Mesothelial cell of epicardium (in vitro differentiated cells): ENCODE data around the gene FBN1. TPM values are rescaled to one million over a fixed set of nuclear protein-coding genes. Genes with fewer than 3 reads are reported as not detected.

Experiments used
- DNase-seq, 2 experiments: peaks; one replicate each; pipeline ENCODE4 v3.0.0; 2021; ENCODE audit warnings: low spot score in 2 of 2; ENCODE audit not compliant: unreplicated experiment in 2 of 2
- H3K27ac Mint-ChIP-seq: 2 replicates; pipeline ENCODE4 v1.8.0; 2021; ENCODE audit warnings: mixed read lengths
- H3K27me3 Mint-ChIP-seq: 2 replicates; pipeline ENCODE4 v1.8.0; 2021; ENCODE audit warnings: low read depth, mixed read lengths
- H3K36me3 Mint-ChIP-seq: 2 replicates; pipeline ENCODE4 v1.8.0; 2021; ENCODE audit warnings: mixed read lengths
- H3K4me1 Mint-ChIP-seq: 2 replicates; pipeline ENCODE4 v1.8.0; 2021; ENCODE audit warnings: mixed read lengths
- H3K4me3 Mint-ChIP-seq: 2 replicates; pipeline ENCODE4 v1.8.0; 2021; ENCODE audit warnings: mild to moderate bottlenecking, moderate library complexity, mixed read lengths
- H3K9me3 Mint-ChIP-seq: 2 replicates; pipeline ENCODE4 v1.8.0; 2021; ENCODE audit warnings: mixed read lengths
- total RNA-seq: library from RNA; stranded (reverse); gene quantifications from 3 replicates; pipeline ENCODE4 v1.2.1, GENCODE V29; 2021
- TF ChIP-seq, protein P1 (sequence below): fragments of 200-600 bp; sonication (generic); IDR thresholded peaks from one replicate; pipeline ENCODE4 v1.5.0; 2021; ENCODE audit warnings: antibody characterized with exemption; ENCODE audit not compliant: unreplicated experiment

FBN1 gene
- total RNA-seq, 1 donor from 2014 or later = 67.9 TPM

DNA sequence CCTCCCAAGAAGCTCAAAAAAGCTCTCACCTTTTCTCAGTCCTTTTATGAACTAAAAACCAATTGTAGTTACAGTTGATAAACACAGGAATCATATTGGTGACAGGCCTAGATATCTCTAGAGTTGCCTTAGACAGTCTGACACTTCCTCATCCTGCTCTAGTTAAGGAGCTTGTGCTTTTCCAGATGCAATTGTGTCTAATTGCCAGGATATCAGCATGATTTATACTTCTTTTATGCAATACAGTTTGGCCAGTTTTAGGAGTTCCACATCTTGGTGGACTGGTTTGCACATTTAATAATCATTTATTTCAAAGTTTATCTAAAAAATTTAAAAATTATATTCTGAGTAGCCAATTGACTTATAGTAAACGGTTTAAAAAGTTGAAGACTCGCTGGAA lies 218.6 kb downstream of the FBN1 start:
- Mint-ChIP-seq H3K27ac (no peak overlapping the region), H3K4me3 (no peak overlapping the region), H3K36me3 (peaks cover 28% of the 10 kb centered on the region), H3K4me1 (peaks cover 17% of the 10 kb centered on the region), H3K27me3 (no peaks in the 10 kb centered on the region), H3K9me3 (peaks cover 5% of the 10 kb centered on the region)
- TF ChIP-seq, protein P1, sequence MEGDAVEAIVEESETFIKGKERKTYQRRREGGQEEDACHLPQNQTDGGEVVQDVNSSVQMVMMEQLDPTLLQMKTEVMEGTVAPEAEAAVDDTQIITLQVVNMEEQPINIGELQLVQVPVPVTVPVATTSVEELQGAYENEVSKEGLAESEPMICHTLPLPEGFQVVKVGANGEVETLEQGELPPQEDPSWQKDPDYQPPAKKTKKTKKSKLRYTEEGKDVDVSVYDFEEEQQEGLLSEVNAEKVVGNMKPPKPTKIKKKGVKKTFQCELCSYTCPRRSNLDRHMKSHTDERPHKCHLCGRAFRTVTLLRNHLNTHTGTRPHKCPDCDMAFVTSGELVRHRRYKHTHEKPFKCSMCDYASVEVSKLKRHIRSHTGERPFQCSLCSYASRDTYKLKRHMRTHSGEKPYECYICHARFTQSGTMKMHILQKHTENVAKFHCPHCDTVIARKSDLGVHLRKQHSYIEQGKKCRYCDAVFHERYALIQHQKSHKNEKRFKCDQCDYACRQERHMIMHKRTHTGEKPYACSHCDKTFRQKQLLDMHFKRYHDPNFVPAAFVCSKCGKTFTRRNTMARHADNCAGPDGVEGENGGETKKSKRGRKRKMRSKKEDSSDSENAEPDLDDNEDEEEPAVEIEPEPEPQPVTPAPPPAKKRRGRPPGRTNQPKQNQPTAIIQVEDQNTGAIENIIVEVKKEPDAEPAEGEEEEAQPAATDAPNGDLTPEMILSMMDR = no peak
- no peak for DNase-seq

DNA sequence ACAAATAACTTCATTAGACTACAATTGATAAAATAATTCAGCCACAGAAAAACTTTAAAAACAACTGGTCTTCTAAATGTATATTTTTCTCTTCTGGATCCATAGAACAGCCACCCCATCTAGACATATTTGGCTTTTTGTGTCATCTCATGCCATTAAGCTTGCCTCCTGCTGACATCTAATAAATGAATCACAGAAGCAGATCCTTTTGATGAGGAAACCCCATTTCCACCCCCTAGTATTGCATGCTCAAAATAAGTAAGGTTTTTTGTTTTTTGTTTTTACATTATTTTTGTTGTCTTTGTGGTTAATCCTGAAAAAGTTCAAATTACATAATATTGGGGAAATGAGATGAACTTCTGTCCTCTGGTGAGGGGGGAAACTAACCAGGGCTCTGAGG lies 219.5 kb downstream of the FBN1 start:
- peaks cover 18% of the 10 kb centered on the region for H3K4me1 Mint-ChIP-seq
- DNase-seq = no peak
- H3K4me3 Mint-ChIP-seq = no peak overlapping the region
- H3K27me3 Mint-ChIP-seq = no peaks in the 10 kb centered on the region
- TF ChIP-seq, protein P1 = no peak
- H3K9me3 Mint-ChIP-seq = peaks cover 5% of the 10 kb centered on the region
- no peak overlapping the region for H3K27ac Mint-ChIP-seq
- H3K36me3 Mint-ChIP-seq = peaks cover 30% of the 10 kb centered on the region

DNA sequence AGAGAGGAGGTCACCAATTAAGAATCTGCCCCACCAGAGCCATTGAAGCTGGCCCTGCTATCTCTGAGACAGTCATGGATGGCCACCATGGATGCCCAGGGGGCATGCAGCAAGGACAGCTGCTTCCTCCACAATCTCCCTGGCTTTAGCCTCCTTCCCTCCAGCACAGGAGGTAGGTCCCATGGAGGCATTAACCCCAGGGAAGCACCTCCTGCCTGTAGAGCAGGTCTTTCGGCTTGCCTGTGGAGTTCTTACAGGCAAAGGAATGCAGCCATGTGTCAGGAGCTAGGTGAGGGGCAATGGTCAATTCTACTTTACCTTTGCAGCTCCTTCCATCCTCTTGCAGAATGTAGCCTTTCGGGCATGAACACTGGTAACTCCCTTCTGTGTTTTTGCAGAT lies 220.5 kb downstream of the FBN1 start:
- Mint-ChIP-seq H3K4me3 (no peak overlapping the region), H3K36me3 (peaks cover 29% of the 10 kb centered on the region), H3K27ac (no peak overlapping the region), H3K9me3 (peaks cover 5% of the 10 kb centered on the region), H3K27me3 (no peaks in the 10 kb centered on the region), H3K4me1 (peaks cover 18% of the 10 kb centered on the region)
- DNase-seq = no peak
- TF ChIP-seq, protein P1 = no peak

DNA sequence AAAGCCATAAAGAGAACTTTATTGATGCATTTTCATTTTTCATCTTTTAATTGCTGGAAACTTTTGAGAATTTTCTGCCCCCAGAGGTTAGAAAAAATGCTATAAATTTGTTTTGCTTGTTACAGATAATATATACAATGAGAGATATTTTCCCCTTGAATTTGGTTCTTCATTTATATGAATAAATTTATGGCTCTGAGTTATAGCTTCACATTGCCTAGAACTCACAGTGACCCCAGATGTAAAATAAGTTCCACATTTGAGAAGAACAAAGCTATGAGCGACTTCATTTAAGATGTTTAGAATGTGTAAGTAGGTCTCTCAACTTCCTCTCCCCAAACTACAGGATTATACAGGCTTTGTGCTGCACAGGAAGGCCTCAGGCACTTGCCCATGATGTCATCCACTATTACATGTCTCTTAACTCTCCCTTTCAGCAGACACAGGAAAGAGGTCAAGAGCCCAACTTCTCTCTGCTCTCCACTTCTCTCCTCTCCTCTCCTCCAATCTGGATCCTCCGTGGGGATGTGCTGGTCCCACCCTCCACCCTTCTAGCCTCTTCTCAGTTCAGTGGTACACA lies 221.5 kb downstream of the FBN1 start:
- TF ChIP-seq, protein P1 = no peak
- peak overlapping the region; percentile 60 for H3K27ac Mint-ChIP-seq
- no peak for DNase-seq
- peaks cover 5% of the 10 kb centered on the region for H3K9me3 Mint-ChIP-seq
- H3K4me1 Mint-ChIP-seq = peaks cover 18% of the 10 kb centered on the region
- H3K36me3 Mint-ChIP-seq = peaks cover 29% of the 10 kb centered on the region
- H3K27me3 Mint-ChIP-seq = no peaks in the 10 kb centered on the region
- no peak overlapping the region for H3K4me3 Mint-ChIP-seq

DNA sequence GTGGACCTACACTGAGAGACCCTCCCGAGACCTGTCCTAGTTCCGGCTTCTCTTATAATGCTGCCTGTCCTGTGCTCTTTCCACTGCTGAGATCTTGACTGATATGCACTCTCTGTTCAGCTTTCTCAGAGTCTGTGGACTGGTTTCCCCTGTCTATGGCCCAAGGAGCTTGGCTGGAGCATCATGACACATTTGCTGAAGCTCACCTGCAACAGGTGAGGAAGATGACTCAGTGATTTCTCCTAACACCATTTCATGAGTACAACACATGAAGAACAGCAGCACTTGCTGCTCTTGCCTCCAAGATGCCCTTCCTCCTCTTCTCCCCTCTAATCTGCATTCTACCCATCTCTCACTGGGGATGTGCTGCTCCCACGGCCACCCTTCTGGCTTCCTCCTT lies 222.2 kb downstream of the FBN1 start:
- H3K4me3 Mint-ChIP-seq = no peak overlapping the region
- no peak for DNase-seq
- peaks cover 5% of the 10 kb centered on the region for H3K9me3 Mint-ChIP-seq
- TF ChIP-seq, protein P1 = no peak
- H3K27me3 Mint-ChIP-seq = no peaks in the 10 kb centered on the region
- no peak overlapping the region for H3K27ac Mint-ChIP-seq
- H3K36me3 Mint-ChIP-seq = peaks cover 29% of the 10 kb centered on the region
- peaks cover 18% of the 10 kb centered on the region for H3K4me1 Mint-ChIP-seq

DNA sequence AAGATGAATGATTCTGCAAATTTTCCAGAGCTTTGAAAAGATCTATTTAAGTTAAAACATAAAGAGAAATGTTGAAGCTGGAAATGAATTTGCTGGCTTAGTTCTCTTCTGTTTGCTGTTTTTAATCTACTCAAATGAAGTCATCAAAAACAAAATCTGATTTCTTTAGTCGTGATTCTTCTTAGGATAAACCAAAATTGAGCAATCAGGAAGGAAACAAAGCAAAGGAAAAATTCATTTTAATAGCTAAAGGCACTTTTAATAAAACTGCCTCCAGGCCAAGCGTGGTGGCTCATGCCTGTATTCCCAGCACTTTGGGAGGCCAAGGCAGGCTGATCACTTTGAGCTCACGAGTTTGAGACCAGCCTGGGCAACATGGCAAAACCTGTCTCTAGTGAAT lies 223.1 kb downstream of the FBN1 start:
- no peak overlapping the region for H3K4me3 Mint-ChIP-seq
- peaks cover 24% of the 10 kb centered on the region for H3K36me3 Mint-ChIP-seq
- no peaks in the 10 kb centered on the region for H3K27me3 Mint-ChIP-seq
- H3K4me1 Mint-ChIP-seq = peaks cover 13% of the 10 kb centered on the region
- TF ChIP-seq, protein P1 = no peak
- no peak overlapping the region for H3K27ac Mint-ChIP-seq
- DNase-seq = no peak
- H3K9me3 Mint-ChIP-seq = peaks cover 5% of the 10 kb centered on the region
